Mucosa of descending colon (tissue), 3 donors: ENCODE data around the gene MAP10. TPM values are rescaled to one million over a fixed set of nuclear protein-coding genes. Genes with fewer than 3 reads are reported as not detected.

Source experiments
- ATAC-seq: fragments of 200-7000 bp; cut with Tn5 transposase; one replicate; pipeline ENCODE4 v1.9.1; 2020; ENCODE audit warnings: mild to moderate bottlenecking, moderate library complexity
- DNase-seq, 3 donors: peaks; one replicate each; pipeline ENCODE4 v3.0.0-alpha.2; 2020
- H3K36me3 ChIP-seq: fragments of 200-600 bp; one replicate; pipeline ENCODE4 v1.8.0; 2021; ENCODE audit warnings: low read depth, mild to moderate bottlenecking
- H3K4me1 ChIP-seq: fragments of 200-600 bp; one replicate; pipeline ENCODE4 v1.8.0; 2021; ENCODE audit warnings: low read depth, mild to moderate bottlenecking
- H3K4me3 ChIP-seq: fragments of 200-600 bp; one replicate; pipeline ENCODE4 v1.8.0; 2021; ENCODE audit warnings: mild to moderate bottlenecking
- H3K9me3 ChIP-seq: fragments of 200-600 bp; one replicate; pipeline ENCODE4 v1.8.0; 2021; ENCODE audit warnings: mild to moderate bottlenecking
- intact Hi-C, 2 donors: fragments of 100-400 bp; cut with DNase I in 1 of 2; cut with micrococcal nuclease in 1 of 2; formaldehyde crosslinking; loops; one replicate each; pipeline versions ENCODE4 v1.11.0 to v1.11.1; 2022; cut with DNase I, micrococcal nuclease
- total RNA-seq, 3 donors: library from RNA; stranded (reverse); fragmentation: NEBNext Ultra II Directional in 2 of 3; extraction: Animal tissue kit (Norgen Biotek cat#: 25700) in 2 of 3; gene quantifications; one replicate each; pipeline versions ENCODE4 v1.2.1 to v1.2.4, GENCODE V29; 2021 to 2023
- TF ChIP-seq, protein P1 (sequence below): fragments of 200-600 bp; IDR thresholded peaks from one replicate; pipeline ENCODE4 v1.8.0; 2022; ENCODE audit warnings: antibody characterized with exemption, mild to moderate bottlenecking
- donor health status: DM: no; HTN: no; CAD: no; lungs with moderate emphysema.
- donor health status: DM: no; HTN: no; CAD: no.
- donor health status: DM: no; HTN: yes; CAD: no.

Gene MAP10
- total RNA-seq, 3 donors from 2014 or later = 1.6 to 4.3 (median 2.2) TPM

DNA sequence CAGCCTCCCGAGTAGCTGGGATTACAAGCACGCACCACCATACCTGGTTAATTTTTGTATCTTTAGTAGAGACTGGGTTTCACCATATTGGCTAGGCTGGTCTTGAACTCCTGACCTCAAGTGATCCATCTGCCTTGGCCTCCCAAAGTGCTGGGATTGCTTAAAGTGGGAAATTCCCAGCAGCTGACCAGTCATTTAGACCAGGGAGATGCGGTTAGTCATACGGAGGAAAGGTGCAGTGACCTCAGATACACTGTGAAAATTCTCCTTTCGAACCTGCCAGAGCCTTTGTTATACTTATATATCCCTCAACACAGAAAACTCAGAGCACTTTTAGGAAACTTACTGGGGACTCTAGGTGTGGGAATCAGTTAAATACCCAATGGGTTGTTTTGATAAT, 39.6 kb downstream of the MAP10 start:
- no peak for ATAC-seq
- DNase-seq = no peak
- no peaks in the 10 kb centered on the region for H3K4me1 ChIP-seq
- no peaks in the 10 kb centered on the region for H3K36me3 ChIP-seq
- peaks cover 3% of the 10 kb centered on the region for H3K9me3 ChIP-seq
- TF ChIP-seq, protein P1, sequence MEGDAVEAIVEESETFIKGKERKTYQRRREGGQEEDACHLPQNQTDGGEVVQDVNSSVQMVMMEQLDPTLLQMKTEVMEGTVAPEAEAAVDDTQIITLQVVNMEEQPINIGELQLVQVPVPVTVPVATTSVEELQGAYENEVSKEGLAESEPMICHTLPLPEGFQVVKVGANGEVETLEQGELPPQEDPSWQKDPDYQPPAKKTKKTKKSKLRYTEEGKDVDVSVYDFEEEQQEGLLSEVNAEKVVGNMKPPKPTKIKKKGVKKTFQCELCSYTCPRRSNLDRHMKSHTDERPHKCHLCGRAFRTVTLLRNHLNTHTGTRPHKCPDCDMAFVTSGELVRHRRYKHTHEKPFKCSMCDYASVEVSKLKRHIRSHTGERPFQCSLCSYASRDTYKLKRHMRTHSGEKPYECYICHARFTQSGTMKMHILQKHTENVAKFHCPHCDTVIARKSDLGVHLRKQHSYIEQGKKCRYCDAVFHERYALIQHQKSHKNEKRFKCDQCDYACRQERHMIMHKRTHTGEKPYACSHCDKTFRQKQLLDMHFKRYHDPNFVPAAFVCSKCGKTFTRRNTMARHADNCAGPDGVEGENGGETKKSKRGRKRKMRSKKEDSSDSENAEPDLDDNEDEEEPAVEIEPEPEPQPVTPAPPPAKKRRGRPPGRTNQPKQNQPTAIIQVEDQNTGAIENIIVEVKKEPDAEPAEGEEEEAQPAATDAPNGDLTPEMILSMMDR = no peak
- intact Hi-C loops = no loop called here
- no peak overlapping the region for H3K4me3 ChIP-seq

DNA sequence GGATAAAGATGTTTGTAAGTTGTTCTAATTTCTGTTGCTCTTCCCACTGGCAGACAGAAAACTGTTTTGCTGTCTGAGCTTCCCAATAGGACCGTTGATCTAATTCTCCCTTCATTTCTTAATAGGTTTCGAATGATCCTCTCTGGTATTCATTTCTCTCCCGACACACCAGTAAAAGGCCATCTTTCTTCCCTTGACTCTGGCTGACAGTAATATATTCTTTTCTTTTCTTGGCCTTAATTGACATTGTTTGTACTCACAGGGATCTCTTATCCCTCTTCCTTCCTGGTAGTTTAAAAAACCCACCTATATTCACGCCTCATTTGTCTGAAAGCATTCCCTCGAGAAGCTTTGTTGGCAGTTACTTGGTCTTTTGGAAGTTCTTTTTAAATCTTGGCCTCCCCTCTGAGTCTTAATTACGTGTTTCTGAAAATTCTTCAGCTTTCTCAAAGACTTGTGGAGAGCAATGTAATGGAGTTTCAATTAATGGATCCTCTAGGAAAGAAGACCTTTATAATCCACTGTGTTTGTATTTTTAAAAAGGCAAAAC, 40.3 kb downstream of the MAP10 start:
- ATAC-seq = no peak
- no peaks in the 10 kb centered on the region for H3K4me1 ChIP-seq
- no peaks in the 10 kb centered on the region for H3K36me3 ChIP-seq
- H3K4me3 ChIP-seq = no peak overlapping the region
- H3K9me3 ChIP-seq = no peaks in the 10 kb centered on the region
- no peak for DNase-seq
- intact Hi-C loops = no loop called here
- TF ChIP-seq, protein P1 = no peak

DNA sequence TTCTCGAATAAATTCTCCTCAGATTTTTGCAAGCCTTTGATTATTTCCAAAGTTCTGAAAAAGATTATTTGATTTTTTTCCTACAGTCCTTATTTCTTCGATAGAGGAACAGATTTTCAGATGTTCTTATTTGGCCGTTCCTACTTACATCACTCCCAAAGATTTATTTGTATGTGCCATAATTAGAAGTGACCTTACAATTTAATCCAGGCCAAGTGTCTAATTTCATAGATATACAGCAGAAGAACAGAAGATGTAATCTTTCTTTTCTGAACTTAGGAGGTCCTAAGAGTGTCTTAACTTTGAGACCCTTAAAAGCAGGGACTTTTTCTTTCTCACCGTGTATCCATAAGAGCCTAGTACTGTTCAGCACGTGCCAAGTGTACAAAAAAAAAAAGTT, 46.3 kb downstream of the MAP10 start:
- H3K9me3 ChIP-seq = no peaks in the 10 kb centered on the region

DNA sequence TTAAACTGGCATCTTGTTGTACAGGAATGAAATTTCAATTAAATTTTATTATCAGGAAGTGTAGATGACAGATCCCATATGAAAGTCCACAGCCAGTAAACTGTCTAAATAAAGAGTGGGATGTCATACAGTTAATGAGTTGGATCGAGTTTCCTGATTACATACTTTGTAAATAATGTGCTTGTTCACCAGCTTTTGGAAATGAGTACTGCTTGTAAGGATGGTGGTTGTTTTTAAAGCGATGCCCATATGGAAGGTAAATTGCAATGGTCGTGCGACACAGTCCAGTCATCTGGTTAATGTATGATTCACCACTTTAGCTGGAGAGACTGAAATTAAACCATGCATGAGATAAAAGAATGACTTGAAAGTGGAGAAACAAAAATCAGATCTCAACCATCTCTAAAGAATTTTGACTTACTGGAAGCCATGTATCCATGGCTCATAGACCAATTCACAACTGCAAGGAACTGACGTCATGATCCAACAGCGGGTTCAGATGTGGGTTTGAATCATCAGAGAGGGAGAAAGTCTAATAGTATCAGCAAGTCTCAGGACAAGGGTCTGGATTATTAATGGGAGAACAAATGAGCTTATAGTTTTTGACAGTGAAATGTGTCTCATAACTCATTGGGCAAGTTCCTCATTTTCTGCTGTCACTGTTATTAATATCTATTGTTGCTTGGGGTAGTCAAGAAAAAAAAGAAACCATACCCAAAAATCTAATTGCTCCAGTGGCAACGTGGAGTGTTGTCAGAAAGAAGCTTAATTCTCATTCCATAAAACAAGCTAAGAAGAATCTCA, 49.0 kb downstream of the MAP10 start:
- H3K9me3 ChIP-seq = no peaks in the 10 kb centered on the region
- TF ChIP-seq, protein P1 = no peak
- no peaks in the 10 kb centered on the region for H3K36me3 ChIP-seq
- no peaks in the 10 kb centered on the region for H3K4me1 ChIP-seq
- ATAC-seq = peak; percentile 84
- DNase-seq = no peak
- intact Hi-C loops = no loop called here
- no peak overlapping the region for H3K4me3 ChIP-seq

More for the DNA sequence above, 46.3 kb downstream of the MAP10 start:
- Histone ChIP-seq H3K4me1 (no peaks in the 10 kb centered on the region), H3K36me3 (no peaks in the 10 kb centered on the region), H3K4me3 (no peak overlapping the region)
- intact Hi-C loops = no loop called here
- TF ChIP-seq, protein P1 = no peak
- no peak for DNase-seq
- ATAC-seq = no peak

DNA sequence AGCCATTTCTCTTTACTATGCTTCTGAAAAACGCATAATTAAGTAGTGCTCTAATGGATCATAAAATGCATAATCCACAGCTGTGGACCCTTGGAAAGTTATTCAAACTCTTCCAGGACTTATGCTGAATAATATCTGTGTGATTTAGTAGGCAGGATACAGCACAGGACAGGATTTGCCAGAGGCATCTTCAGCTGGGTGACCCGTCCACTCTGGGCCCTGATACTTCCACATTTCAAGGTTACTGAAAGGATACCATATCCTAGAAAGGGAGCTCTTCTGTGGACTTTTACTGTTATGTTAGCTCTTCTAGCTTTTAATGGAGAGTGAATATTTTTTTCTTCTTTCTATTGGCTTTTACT, 49.6 kb downstream of the MAP10 start:
- no peaks in the 10 kb centered on the region for H3K36me3 ChIP-seq
- intact Hi-C loops = no loop called here
- DNase-seq (no peak), ATAC-seq (no peak)
- no peak overlapping the region for H3K4me3 ChIP-seq
- no peaks in the 10 kb centered on the region for H3K4me1 ChIP-seq
- H3K9me3 ChIP-seq = no peaks in the 10 kb centered on the region
- TF ChIP-seq, protein P1 = no peak
